NCI-H2029 (cell line): ENCODE measurements around the gene FTHL17.

Source experiments
- DNase-seq: peaks from one replicate; lab custom pipeline; 2025; lab: John Stamatoyannopoulos, UW

The FTHL17 gene

GRCh38 chrX:31071725-31072124 lies at the start of gene FTHL17:
Gene FTHL17 (minus strand): TSS chrX:31072041. CDS start chrX:31071953, 88 bp downstream.
- DNase-seq, result no peak

- DNase-seq, result no peak
Observed at GRCh38 chrX:31117266-31117665, 45.4 kb upstream of the FTHL17 start.

GRCh38 chrX:31115398-31115797 lies 43.6 kb upstream of the FTHL17 start:
- no peak for DNase-seq

- no peak for DNase-seq
Observed at GRCh38 chrX:31114858-31115257, 43.0 kb upstream of the FTHL17 start.

- DNase-seq, result no peak
Observed at GRCh38 chrX:31112226-31112999, 40.6 kb upstream of the FTHL17 start.

GRCh38 chrX:31110657-31111056 lies 38.8 kb upstream of the FTHL17 start:
- no peak for DNase-seq

GRCh38 chrX:31099536-31100090 lies 27.8 kb upstream of the FTHL17 start:
- DNase-seq, result no peak

GRCh38 chrX:31098079-31098478 lies 26.2 kb upstream of the FTHL17 start:
- no peak for DNase-seq

- DNase-seq, result no peak
Observed at GRCh38 chrX:31093639-31093975, 21.8 kb upstream of the FTHL17 start.

GRCh38 chrX:31092970-31093638 lies 21.3 kb upstream of the FTHL17 start:
- no peak for DNase-seq

- no peak for DNase-seq
Observed at GRCh38 chrX:31092476-31092875, 20.6 kb upstream of the FTHL17 start.

- DNase-seq, result no peak
Observed at GRCh38 chrX:31091819-31092218, 20.0 kb upstream of the FTHL17 start.

GRCh38 chrX:31074522-31074921 lies 2.7 kb upstream of the FTHL17 start:
- DNase-seq, result no peak

- no peak for DNase-seq
Observed at GRCh38 chrX:31071262-31071661, 579 bp downstream of the FTHL17 start.

GRCh38 chrX:31070057-31070468 lies 1.8 kb downstream of the FTHL17 start:
- DNase-seq, result no peak

GRCh38 chrX:31063114-31063513 lies 8.7 kb downstream of the FTHL17 start:
- DNase-seq, result no peak

- DNase-seq, result no peak
Observed at GRCh38 chrX:31061091-31061490, 10.8 kb downstream of the FTHL17 start.

GRCh38 chrX:31060016-31060415 lies 11.8 kb downstream of the FTHL17 start:
- DNase-seq, result no peak

GRCh38 chrX:31058284-31058683 lies 13.6 kb downstream of the FTHL17 start:
- DNase-seq, result no peak

- DNase-seq, result no peak
Observed at GRCh38 chrX:31057691-31058090, 14.2 kb downstream of the FTHL17 start.

GRCh38 chrX:31057291-31057690 lies 14.6 kb downstream of the FTHL17 start:
- DNase-seq, result no peak

- no peak for DNase-seq
Observed at GRCh38 chrX:31053621-31054020, 18.2 kb downstream of the FTHL17 start.

- DNase-seq, result no peak
Observed at GRCh38 chrX:31039327-31039711, 32.5 kb downstream of the FTHL17 start.
